Osteoblast (primary cell): ENCODE results near the gene CCR6. TPM values are rescaled to one million over a fixed set of nuclear protein-coding genes. Genes with fewer than 3 reads are reported as not detected.
A peak's percentile ranks its signal among the peaks of the same experiment; 100 is the strongest.

Source experiments
- DNase-seq: peaks from one replicate; pipeline ENCODE4 v3.0.0; 2011; ENCODE audit warnings: low spot score, mixed read lengths; ENCODE audit not compliant: insufficient read length; ENCODE audit errors: missing footprints
- H2AFZ ChIP-seq: 2 replicates; pipeline ENCODE4 v1.6.0; 2011; ENCODE audit warnings: mild to moderate bottlenecking, low read length
- H3K27ac ChIP-seq: 2 replicates; pipeline ENCODE4 v1.5.1; 2011; ENCODE audit warnings: mild to moderate bottlenecking, low read depth, low read length, moderate library complexity
- H3K27me3 ChIP-seq: 2 replicates; pipeline ENCODE4 v1.6.0; 2012; ENCODE audit warnings: mild to moderate bottlenecking, control low read depth, inconsistent platforms, low read length, moderate library complexity; ENCODE audit not compliant: insufficient read depth
- H3K36me3 ChIP-seq: 2 replicates; pipeline ENCODE4 v1.5.1; 2011; ENCODE audit warnings: mild to moderate bottlenecking, low read length, control low read depth, moderate library complexity; ENCODE audit not compliant: insufficient read depth
- H3K4me1 ChIP-seq: 2 replicates; pipeline ENCODE4 v1.5.1; 2011; ENCODE audit warnings: mild to moderate bottlenecking, low read length, control low read depth, moderate library complexity; ENCODE audit not compliant: insufficient read depth
- H3K4me2 ChIP-seq: 2 replicates; pipeline ENCODE4 v1.6.0; 2011; ENCODE audit warnings: mild to moderate bottlenecking, low read length; ENCODE audit not compliant: insufficient read depth
- H3K4me3 ChIP-seq: fragments of 200-600 bp; sonication (generic); 3 replicates; pipeline ENCODE4 v1.5.1; 2012; ENCODE audit warnings: mild to moderate bottlenecking, low read length, inconsistent platforms; ENCODE audit not compliant: insufficient read depth
- H3K79me2 ChIP-seq: 2 replicates; pipeline ENCODE4 v1.6.0; 2012; ENCODE audit warnings: mild to moderate bottlenecking, low read length, control low read depth, inconsistent platforms; ENCODE audit not compliant: insufficient read depth
- H3K9me3 ChIP-seq: 2 replicates; pipeline ENCODE4 v1.5.1; 2011; ENCODE audit warnings: low read depth, low read length, control low read depth
- H4K20me1 ChIP-seq: 2 replicates; pipeline ENCODE4 v1.6.0; 2012; ENCODE audit warnings: mild to moderate bottlenecking, low read length, control low read depth; ENCODE audit not compliant: insufficient read depth
- CTCF ChIP-seq: IDR thresholded peaks from 2 replicates; pipeline ENCODE4 v1.5.1; 2011; ENCODE audit warnings: mild to moderate bottlenecking, low read depth, low read length, moderate library complexity; ENCODE audit errors: extremely low read depth
- total RNA-seq: library from RNA; depleted of rRNA; stranded (reverse); fragments of >200 nt; gene quantifications from 2 replicates; pipeline ENCODE4 v1.2.3, GENCODE V29; 2012

The CCR6 gene
- total RNA-seq, 1 donor: not detected

DNA sequence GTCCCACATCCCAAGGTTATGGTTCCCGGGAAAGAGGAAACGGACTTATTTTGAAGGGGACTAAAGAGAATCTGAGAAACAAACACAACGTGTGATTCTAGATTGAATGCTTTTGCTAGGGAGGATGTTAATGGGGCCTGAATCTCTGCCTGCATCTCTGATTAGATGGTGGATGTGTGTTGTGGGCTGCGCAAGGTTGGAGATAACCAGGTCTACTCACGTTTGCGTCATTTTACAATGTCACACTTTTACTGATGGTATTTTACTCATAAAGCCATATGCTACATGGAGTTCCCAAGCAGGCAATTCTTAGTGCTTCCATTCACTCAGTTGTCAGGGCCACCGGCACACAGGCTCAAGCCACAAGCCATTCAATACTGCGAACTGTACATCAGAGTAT is 23.2 kb upstream of the CCR6 start:
- Histone ChIP-seq H3K27me3 (no peaks in the 10 kb centered on the region), H3K4me3 (no peak overlapping the region), H3K9me3 (no peaks in the 10 kb centered on the region), H3K4me1 (no peaks in the 10 kb centered on the region), H3K4me2 (no peak overlapping the region), H3K36me3 (no peaks in the 10 kb centered on the region), H3K79me2 (no peaks in the 10 kb centered on the region), H4K20me1 (no peaks in the 10 kb centered on the region), H3K27ac (no peak overlapping the region), H2AFZ (no peak overlapping the region)
- TF ChIP-seq CTCF: no peak
- DNase-seq: no peak

GRCh38 chr6:167100241-167100674 is 22.6 kb upstream of the CCR6 start:
- Histone ChIP-seq H3K4me3 (no peak overlapping the region), H3K27ac (no peak overlapping the region), H3K4me2 (no peak overlapping the region), H3K4me1 (no peaks in the 10 kb centered on the region), H2AFZ (no peak overlapping the region), H3K9me3 (no peaks in the 10 kb centered on the region), H4K20me1 (no peaks in the 10 kb centered on the region), H3K27me3 (no peaks in the 10 kb centered on the region), H3K79me2 (no peaks in the 10 kb centered on the region), H3K36me3 (no peaks in the 10 kb centered on the region)
- DNase-seq: no peak
- no peak for TF ChIP-seq CTCF

- H3K4me2 ChIP-seq: no peak overlapping the region
- H3K36me3 ChIP-seq: no peaks in the 10 kb centered on the region
- no peak for DNase-seq
- TF ChIP-seq CTCF: no peak
- no peak overlapping the region for H2AFZ ChIP-seq
- no peak overlapping the region for H3K4me3 ChIP-seq
- no peaks in the 10 kb centered on the region for H3K27me3 ChIP-seq
- H3K79me2 ChIP-seq: no peaks in the 10 kb centered on the region
- H3K9me3 ChIP-seq: no peaks in the 10 kb centered on the region
- H3K27ac ChIP-seq: no peak overlapping the region
- H3K4me1 ChIP-seq: no peaks in the 10 kb centered on the region
- no peaks in the 10 kb centered on the region for H4K20me1 ChIP-seq
These were observed 20.6 kb upstream of the CCR6 start for GRCh38 chr6:167102318-167102717.

- H3K27ac ChIP-seq: no peak overlapping the region
- H3K4me2 ChIP-seq: no peak overlapping the region
- no peaks in the 10 kb centered on the region for H3K79me2 ChIP-seq
- peak; percentile 48 for DNase-seq
- no peak overlapping the region for H2AFZ ChIP-seq
- H4K20me1 ChIP-seq: no peaks in the 10 kb centered on the region
- H3K4me3 ChIP-seq: no peak overlapping the region
- H3K4me1 ChIP-seq: no peaks in the 10 kb centered on the region
- H3K36me3 ChIP-seq: no peaks in the 10 kb centered on the region
- no peaks in the 10 kb centered on the region for H3K27me3 ChIP-seq
- no peaks in the 10 kb centered on the region for H3K9me3 ChIP-seq
- no peak for TF ChIP-seq CTCF
These were observed 19.6 kb upstream of the CCR6 start for GRCh38 chr6:167103041-167103891.
